ENCODE measurements around the gene B3GLCT. TPM values are rescaled to one million over a fixed set of nuclear protein-coding genes. Genes with fewer than 3 reads are reported as not detected.

B3GLCT gene
- total RNA-seq, 4 donors from 2014 or later, result 2.3 to 9.2 (median 7.1) TPM

DNA sequence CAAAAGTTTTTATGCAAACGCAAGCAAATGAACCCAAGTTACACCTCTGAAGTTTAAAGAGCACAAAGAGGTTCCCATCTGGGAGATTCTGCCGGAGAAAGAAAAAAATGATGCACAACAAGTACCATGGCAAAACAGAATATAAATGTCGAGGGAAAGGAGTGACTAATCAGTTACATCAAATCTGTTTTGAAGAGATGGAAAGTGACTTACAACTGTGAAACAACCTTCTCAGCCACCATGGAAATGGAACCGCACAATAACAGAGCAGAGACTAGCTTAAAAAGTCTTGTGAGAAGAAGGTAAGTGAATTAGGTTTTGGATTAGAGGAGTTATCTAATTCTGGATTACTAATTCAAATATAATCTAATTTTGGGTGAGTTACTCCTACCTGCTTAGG is 40.5 kb upstream of the B3GLCT start:
- WGBS, 2 donors, result 40 to 47% methylated on average over 4 of the region's 4 CpGs
- peaks cover 0 to 38% (median 0%) of the 10 kb centered on the region in 3 donors for H3K36me3 ChIP-seq
- no peaks in the 10 kb centered on the region for H3K9me3 ChIP-seq
- H3K27ac ChIP-seq, result no peak overlapping the region
- no peak for TF ChIP-seq POLR2A (IDR thresholded peaks at IDR 0.05)
- TF ChIP-seq, protein P1, sequence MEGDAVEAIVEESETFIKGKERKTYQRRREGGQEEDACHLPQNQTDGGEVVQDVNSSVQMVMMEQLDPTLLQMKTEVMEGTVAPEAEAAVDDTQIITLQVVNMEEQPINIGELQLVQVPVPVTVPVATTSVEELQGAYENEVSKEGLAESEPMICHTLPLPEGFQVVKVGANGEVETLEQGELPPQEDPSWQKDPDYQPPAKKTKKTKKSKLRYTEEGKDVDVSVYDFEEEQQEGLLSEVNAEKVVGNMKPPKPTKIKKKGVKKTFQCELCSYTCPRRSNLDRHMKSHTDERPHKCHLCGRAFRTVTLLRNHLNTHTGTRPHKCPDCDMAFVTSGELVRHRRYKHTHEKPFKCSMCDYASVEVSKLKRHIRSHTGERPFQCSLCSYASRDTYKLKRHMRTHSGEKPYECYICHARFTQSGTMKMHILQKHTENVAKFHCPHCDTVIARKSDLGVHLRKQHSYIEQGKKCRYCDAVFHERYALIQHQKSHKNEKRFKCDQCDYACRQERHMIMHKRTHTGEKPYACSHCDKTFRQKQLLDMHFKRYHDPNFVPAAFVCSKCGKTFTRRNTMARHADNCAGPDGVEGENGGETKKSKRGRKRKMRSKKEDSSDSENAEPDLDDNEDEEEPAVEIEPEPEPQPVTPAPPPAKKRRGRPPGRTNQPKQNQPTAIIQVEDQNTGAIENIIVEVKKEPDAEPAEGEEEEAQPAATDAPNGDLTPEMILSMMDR (IDR thresholded peaks at IDR 0.05), result no peak
- intact Hi-C loops (cut with DNase I), result no loop called here
- peaks cover 7 to 28% (median 13%) of the 10 kb centered on the region in 3 donors for H3K4me1 ChIP-seq
- no peak for DNase-seq
- H3K4me3 ChIP-seq, result peak overlapping the region in 2 of 4 donors; percentile 57 to 94
- H3K27me3 ChIP-seq, result no peaks in the 10 kb centered on the region

- 0 to 1% methylated on average over 19 to 26 of the region's 51 CpGs for WGBS, 2 donors
Measured at GRCh38 chr13:31160857-31161556, 38.8 kb upstream of the B3GLCT start.

GRCh38 chr13:31161557-31162150 is 38.1 kb upstream of the B3GLCT start, which contains the start of gene HSPH1:
HSPH1 (minus strand) TSS chr13:31161904; CDS start chr13:31161582, 322 bp downstream.
- H3K4me3 ChIP-seq, result peak within 1 kb of the TSS; percentile 57 to 99 (median 90)
- peak; percentile 90 for DNase-seq
- no peaks in the 10 kb centered on the region for H3K9me3 ChIP-seq
- peak within 1 kb of the TSS; percentile 86 to 99 (median 90) for H3K27ac ChIP-seq
- peaks cover 0 to 15% (median 0%) of the 10 kb centered on the region in 3 donors for H3K36me3 ChIP-seq
- intact Hi-C loops (cut with DNase I), result no loop called here
- TF ChIP-seq POLR2A (IDR thresholded peaks at IDR 0.05), result peak in 3 of 4 donors; percentile 78 to 88 (median 79)
- TF ChIP-seq, protein P1 (IDR thresholded peaks at IDR 0.05), result no peak
- WGBS, 2 donors, result 0% methylated on average over 13 to 17 of the region's 54 CpGs
- H3K27me3 ChIP-seq, result no peaks in the 10 kb centered on the region
- H3K4me1 ChIP-seq, result peaks cover 7 to 28% (median 13%) of the 10 kb centered on the region in 3 donors

More at GRCh38 chr13:31160857-31161556, 38.8 kb upstream of the B3GLCT start:
- DNase-seq, result peak; percentile 4
- Histone ChIP-seq H3K4me3 (peak overlapping the region; percentile 57 to 99 (median 90)), H3K27me3 (no peaks in the 10 kb centered on the region), H3K9me3 (no peaks in the 10 kb centered on the region), H3K27ac (peak overlapping the region; percentile 86 to 99 (median 90)), H3K36me3 (peaks cover 0 to 21% (median 0%) of the 10 kb centered on the region in 3 donors), H3K4me1 (peaks cover 7 to 28% (median 13%) of the 10 kb centered on the region in 3 donors)
- intact Hi-C loops (cut with DNase I), result no loop called here
- TF ChIP-seq POLR2A (IDR thresholded peaks at IDR 0.05), result peak in 1 of 4 donors; percentile 11
- TF ChIP-seq, protein P1 (IDR thresholded peaks at IDR 0.05), result peak in 1 of 6 experiments; percentile 6

GRCh38 chr13:31162151-31163008 is 37.4 kb upstream of the B3GLCT start:
- peaks cover 7 to 28% (median 13%) of the 10 kb centered on the region in 3 donors for H3K4me1 ChIP-seq
- no peaks in the 10 kb centered on the region for H3K9me3 ChIP-seq
- 1 to 2% methylated on average over 13 to 24 of the region's 34 CpGs for WGBS, 2 donors
- TF ChIP-seq POLR2A (IDR thresholded peaks at IDR 0.05), result peak in 2 of 4 donors; percentile 14 to 39
- TF ChIP-seq, protein P1 (IDR thresholded peaks at IDR 0.05), result peak in 1 of 6 experiments; percentile 2
- H3K4me3 ChIP-seq, result peak overlapping the region; percentile 57 to 99 (median 90)
- peaks cover 0 to 8% (median 0%) of the 10 kb centered on the region in 3 donors for H3K36me3 ChIP-seq
- intact Hi-C loops (cut with DNase I), result no loop called here
- H3K27ac ChIP-seq, result peak overlapping the region; percentile 74 to 99 (median 89)
- no peaks in the 10 kb centered on the region for H3K27me3 ChIP-seq
- DNase-seq, result peak; percentile 90

Data from esophagus squamous epithelium (tissue), 5 donors.